K562 (cell line): ENCODE measurements around the gene CPN2. TPM values are rescaled to one million over a fixed set of nuclear protein-coding genes. Genes with fewer than 3 reads are reported as not detected.

Experiments
- ATAC-seq: fragments of 200-7000 bp; cut with Tn5 transposase; 3 replicates; pipeline ENCODE4 v1.9.1; 2020; ENCODE audit warnings: moderate library complexity
- BruUV-seq: library from RNA; stranded (reverse); fragments of 400-500 nt; replicated peaks from 2 replicates; lab custom pipeline; 2021; lab: Mats Ljungman, UMichigan
- CTCF ChIA-PET: fragments of 300-600 bp; formaldehyde crosslinking; extraction: SDS; loops from one replicate; lab custom pipeline; 2021; ENCODE audit warnings: low intra/inter-chr PET ratio; lab: Yijun Ruan, JAX
- POLR2A ChIA-PET: fragments of 300-600, 350-650 bp; sonication (Branson Sonifier 250); formaldehyde crosslinking; extraction: SDS; loops from one replicate; lab custom pipeline; 2021; ENCODE audit warnings: antibody characterized with exemption, inconsistent platforms; lab: Yijun Ruan, JAX
- DNase-seq, 4 experiments: peaks; one replicate each; pipeline versions ENCODE4 v3.0.0 to v3.0.0-alpha.2; 2011 to 2018; ENCODE audit warnings: low spot score in 3 of 4, mixed read lengths in 3 of 4; ENCODE audit errors: extremely low read depth in 1 of 4
- FAIRE-seq: peaks from 2 replicates; lab custom pipeline; 2011; peaks lifted over from hg19 to GRCh38; lab: Jason Lieb, UNC
- H2AFZ ChIP-seq: 2 replicates; pipeline ENCODE4 v1.6.0; 2011; ENCODE audit warnings: low read depth, low read length, control low read depth, inconsistent platforms
- H3K27ac ChIP-seq: fragments of 200-600 bp; 3 replicates; pipeline ENCODE4 v1.8.0; 2011; ENCODE audit warnings: low read depth, mild to moderate bottlenecking, control low read depth, inconsistent platforms, low read length, moderate library complexity, mixed read lengths; ENCODE audit errors: extremely low read depth
- H3K27me3 ChIP-seq, 2 experiments: fragments of 300-600 bp in 1 of 2; 2 replicates in 1 of 2; 3 replicates in 1 of 2; pipeline versions ENCODE4 v1.6.0 to v1.8.0; 2011; ENCODE audit warnings: inconsistent platforms in 2 of 2, low read length in 2 of 2, mild to moderate bottlenecking in 1 of 2, mixed read lengths in 1 of 2, moderate library complexity in 1 of 2; ENCODE audit not compliant: control insufficient read depth in 2 of 2, insufficient read depth in 2 of 2
- H3K36me3 ChIP-seq: fragments of 300-600 bp; 3 replicates; pipeline ENCODE4 v1.8.0; 2011; ENCODE audit warnings: mild to moderate bottlenecking, low read length, inconsistent platforms; ENCODE audit not compliant: control insufficient read depth, insufficient read depth
- H3K4me1 ChIP-seq, 2 experiments: fragments of 200-600 bp in 1 of 2; replicated peaks in 1 of 2; 2 replicates in 1 of 2; 3 replicates in 1 of 2; pipeline versions ENCODE4 v1.5.1 to v1.8.0; 2011; ENCODE audit warnings: inconsistent platforms in 2 of 2, low read length in 2 of 2, mild to moderate bottlenecking in 1 of 2, mixed read lengths in 1 of 2, moderate library complexity in 1 of 2; ENCODE audit not compliant: control insufficient read depth in 2 of 2, insufficient read depth in 2 of 2
- H3K4me2 ChIP-seq: 2 replicates; pipeline ENCODE4 v1.6.1; 2011; ENCODE audit warnings: low read length, control low read depth, inconsistent platforms, mixed read lengths; ENCODE audit not compliant: insufficient read depth
- H3K4me3 ChIP-seq: fragments of 200-600 bp; sonication (generic), shearing (Covaris generic); 2 replicates; pipeline ENCODE4 v1.5.1; 2016; ENCODE audit warnings: control low read depth, inconsistent platforms
- H3K79me2 ChIP-seq: fragments of 200-600 bp; 3 replicates; pipeline ENCODE4 v1.8.0; 2011; ENCODE audit warnings: low read length, inconsistent platforms; ENCODE audit not compliant: control insufficient read depth, insufficient read depth
- H3K9ac ChIP-seq, 2 experiments: 2 replicates each; pipeline versions ENCODE4 v1.6.0 to v1.6.1; 2011; ENCODE audit warnings: low read depth in 2 of 2, low read length in 2 of 2, control low read depth in 1 of 2, inconsistent platforms in 1 of 2, mild to moderate bottlenecking in 1 of 2, mixed read lengths in 1 of 2; ENCODE audit not compliant: insufficient read depth in 1 of 2
- H3K9me1 ChIP-seq: one replicate; pipeline ENCODE4 v1.6.0; 2011; ENCODE audit warnings: inconsistent platforms, mild to moderate bottlenecking, low read length, moderate library complexity; ENCODE audit not compliant: control insufficient read depth, insufficient read depth
- H3K9me3 ChIP-seq: replicated peaks from 2 replicates; pipeline ENCODE4 v1.5.1; 2011; ENCODE audit warnings: low read depth, low read length, inconsistent platforms; ENCODE audit not compliant: control insufficient read depth, insufficient read depth
- H4K20me1 ChIP-seq: replicated peaks from 2 replicates; pipeline ENCODE4 v1.6.1; 2011; ENCODE audit warnings: low read length, inconsistent platforms, mixed read lengths; ENCODE audit not compliant: control insufficient read depth, insufficient read depth
- CBX2 ChIP-seq: fragments of 200-600 bp; sonication (generic); IDR thresholded peaks from one replicate; pipeline ENCODE4 v1.6.1; 2012; ENCODE audit warnings: mild to moderate bottlenecking, low read length, inconsistent platforms; ENCODE audit not compliant: insufficient read depth, poor library complexity, severe bottlenecking
- MAFG ChIP-seq: fragments of 450-650 bp; conservative IDR thresholded peaks from 2 replicates; pipeline ENCODE4 v1.6.1; 2016; ENCODE audit warnings: missing genetic modification characterization, missing compliant biosample characterization
- NCOA4 ChIP-seq: fragments of 450-650 bp; IDR thresholded peaks from 2 replicates; pipeline ENCODE4 v1.6.1; 2018; ENCODE audit warnings: mild to moderate bottlenecking; ENCODE audit not compliant: partially characterized antibody
- PYGO2 ChIP-seq: fragments of 450-650 bp; IDR thresholded peaks from 2 replicates; pipeline ENCODE4 v1.6.1; 2016; ENCODE audit warnings: mild to moderate bottlenecking, missing genetic modification characterization, moderate library complexity, missing compliant biosample characterization
- RBM14 ChIP-seq: fragments of 200-400 bp; formaldehyde crosslinking; IDR thresholded peaks from 2 replicates; pipeline ENCODE4 v1.6.1; 2018; ENCODE audit warnings: low read depth, mild to moderate bottlenecking, low read length, moderate library complexity, borderline replicate concordance; ENCODE audit not compliant: insufficient read depth
- ZKSCAN3 ChIP-seq: fragments of 250-450 bp; sonication (Bioruptor Pico); IDR thresholded peaks from 2 replicates; pipeline ENCODE4 v1.4.0; 2020
- WGBS: fragments of 100-300 bp; shearing (Covaris generic); methylation state at CpG from one replicate; pipeline ENCODE4 v1.1.6; 2016; ENCODE audit warnings: low coverage, mixed read lengths; ENCODE audit not compliant: insufficient coverage; ENCODE audit errors: missing lambda C conversion rate; 5-methylcytosine and 5-hydroxymethylcytosine counted together
- in situ Hi-C: fragments of 300-500 bp; cut with MboI; formaldehyde crosslinking; loops from 4 replicates; pipeline ENCODE4 v1.15.0; 2018; ENCODE audit warnings: inconsistent platforms, mixed read lengths
- intact Hi-C: fragments of 100-400 bp; cut with micrococcal nuclease; formaldehyde crosslinking; loops from 2 replicates; pipeline ENCODE4 v1.14.2; 2022
- polyA plus RNA-seq, 8 experiments: library from polyadenylated mRNA; depleted of rRNA in 4 of 8; stranded (reverse) in 5 of 8; unstranded in 3 of 8; fragments of >200 nt; fragmentation: Nextera tagmentation in 2 of 8; fragmentation: Illumina TruSeq in 1 of 8; extraction: Ambion mirVana in 2 of 8; extraction: Trizol in 1 of 8; gene quantifications; 2 replicates each; pipeline versions ENCODE4 v1.2.1 to v1.2.3, GENCODE V29; 2011 to 2014; ENCODE audit warnings: inconsistent platforms in 1 of 8, missing spikeins in 1 of 8
- total RNA-seq, 7 experiments: library from RNA; depleted of rRNA in 6 of 7; stranded (reverse); fragments of >200 nt in 6 of 7; fragmentation: Illumina TruSeq in 2 of 7; extraction: Trizol in 2 of 7; gene quantifications; 2 replicates each; pipeline versions ENCODE4 v1.2.1 to v1.2.3, GENCODE V29; 2011 to 2021; ENCODE audit warnings: low replicate concordance in 1 of 7
- TF ChIP-seq, protein P1 (sequence below), 2 experiments: fragments of 450-650 bp; IDR thresholded peaks; 2 replicates each; pipeline ENCODE4 v1.6.1; 2016; ENCODE audit warnings: mild to moderate bottlenecking in 2 of 2, borderline replicate concordance in 1 of 2, low read depth in 1 of 2, moderate library complexity in 1 of 2
- TF ChIP-seq, protein P2 (sequence below): IDR thresholded peaks from 3 replicates; pipeline ENCODE4 v1.6.1; 2011; ENCODE audit warnings: borderline replicate concordance, mild to moderate bottlenecking, moderate library complexity; ENCODE audit not compliant: insufficient read length; ENCODE audit errors: extremely low read depth
- TF ChIP-seq, protein P3 (sequence below): fragments of 450-650 bp; IDR thresholded peaks from 2 replicates; pipeline ENCODE4 v1.6.1; 2016; ENCODE audit warnings: low read depth, mild to moderate bottlenecking, moderate library complexity

The CPN2 gene
- total and polyA plus RNA-seq, 9 of the 15 experiments (the other 6 are each of a cell fraction or from before 2014, with no cell fraction given) = not detected

DNA sequence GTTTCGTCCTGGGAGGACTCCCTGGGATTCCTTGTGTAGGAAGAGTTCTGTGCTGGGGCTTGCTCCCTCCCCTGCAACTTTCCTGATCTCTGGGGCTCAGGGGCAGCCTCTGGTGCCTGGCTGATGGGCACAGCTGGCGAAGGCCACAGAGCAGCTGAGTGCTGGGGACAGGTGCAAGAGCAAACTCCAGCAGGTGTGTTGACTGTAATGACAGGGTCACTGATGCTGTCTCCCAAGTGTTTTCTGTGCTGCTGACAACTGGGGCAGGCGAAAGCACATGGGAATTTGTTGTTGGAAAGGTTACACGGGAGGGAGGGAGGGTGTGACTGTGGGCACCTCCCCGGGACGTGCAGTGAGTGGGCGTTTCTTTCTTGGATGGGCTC is 21.6 kb downstream of the CPN2 start:
- in situ Hi-C loops (loop anchor here (10.0 to 25.0 kb wide), 2 partner anchors 675 to 1867 kb away; no protein-coding TSS in a partner anchor), intact Hi-C loops (loop anchor here (10.0 kb wide), 1 partner anchor 735 kb away; the partner anchor contains the start of gene OPA1)
- Histone ChIP-seq H3K79me2 (no peaks in the 10 kb centered on the region), H4K20me1 (no peaks in the 10 kb centered on the region), H2AFZ (no peak overlapping the region), H3K4me1 (peaks cover 4 to 42% of the 10 kb centered on the region in 2 experiments; a peak in 4 of 5 replicates), H3K27ac (no peak overlapping the region), H3K9me1 (no peaks in the 10 kb centered on the region), H3K9me3 (no peaks in the 10 kb centered on the region; the same call in 1 of the 2 replicates), H3K4me3 (no peak overlapping the region), H3K4me2 (no peak overlapping the region), H3K36me3 (no peaks in the 10 kb centered on the region), H3K27me3 (peaks cover 0 to 55% of the 10 kb centered on the region in 2 experiments; a peak in 3 of 5 replicates), H3K9ac (no peak overlapping the region)
- no peak for ATAC-seq
- FAIRE-seq = no peak
- 34% methylated on average over 7 of the region's 7 CpGs for WGBS
- CTCF ChIA-PET = no interaction called here
- DNase-seq = no peak
- POLR2A ChIA-PET = interaction anchor here (0.7 to 1.3 kb wide), 4 partner anchors 12 to 357 kb away, joined by 3 to 4 read pairs (median 4); no protein-coding TSS in a partner anchor
- BruUV-seq = no TSS peak
- no peak for TF ChIP-seq CBX2
- TF ChIP-seq MAFG (tag) = no peak
- no peak for TF ChIP-seq RBM14
- TF ChIP-seq PYGO2 (tag) = no peak
- TF ChIP-seq, protein P1, sequence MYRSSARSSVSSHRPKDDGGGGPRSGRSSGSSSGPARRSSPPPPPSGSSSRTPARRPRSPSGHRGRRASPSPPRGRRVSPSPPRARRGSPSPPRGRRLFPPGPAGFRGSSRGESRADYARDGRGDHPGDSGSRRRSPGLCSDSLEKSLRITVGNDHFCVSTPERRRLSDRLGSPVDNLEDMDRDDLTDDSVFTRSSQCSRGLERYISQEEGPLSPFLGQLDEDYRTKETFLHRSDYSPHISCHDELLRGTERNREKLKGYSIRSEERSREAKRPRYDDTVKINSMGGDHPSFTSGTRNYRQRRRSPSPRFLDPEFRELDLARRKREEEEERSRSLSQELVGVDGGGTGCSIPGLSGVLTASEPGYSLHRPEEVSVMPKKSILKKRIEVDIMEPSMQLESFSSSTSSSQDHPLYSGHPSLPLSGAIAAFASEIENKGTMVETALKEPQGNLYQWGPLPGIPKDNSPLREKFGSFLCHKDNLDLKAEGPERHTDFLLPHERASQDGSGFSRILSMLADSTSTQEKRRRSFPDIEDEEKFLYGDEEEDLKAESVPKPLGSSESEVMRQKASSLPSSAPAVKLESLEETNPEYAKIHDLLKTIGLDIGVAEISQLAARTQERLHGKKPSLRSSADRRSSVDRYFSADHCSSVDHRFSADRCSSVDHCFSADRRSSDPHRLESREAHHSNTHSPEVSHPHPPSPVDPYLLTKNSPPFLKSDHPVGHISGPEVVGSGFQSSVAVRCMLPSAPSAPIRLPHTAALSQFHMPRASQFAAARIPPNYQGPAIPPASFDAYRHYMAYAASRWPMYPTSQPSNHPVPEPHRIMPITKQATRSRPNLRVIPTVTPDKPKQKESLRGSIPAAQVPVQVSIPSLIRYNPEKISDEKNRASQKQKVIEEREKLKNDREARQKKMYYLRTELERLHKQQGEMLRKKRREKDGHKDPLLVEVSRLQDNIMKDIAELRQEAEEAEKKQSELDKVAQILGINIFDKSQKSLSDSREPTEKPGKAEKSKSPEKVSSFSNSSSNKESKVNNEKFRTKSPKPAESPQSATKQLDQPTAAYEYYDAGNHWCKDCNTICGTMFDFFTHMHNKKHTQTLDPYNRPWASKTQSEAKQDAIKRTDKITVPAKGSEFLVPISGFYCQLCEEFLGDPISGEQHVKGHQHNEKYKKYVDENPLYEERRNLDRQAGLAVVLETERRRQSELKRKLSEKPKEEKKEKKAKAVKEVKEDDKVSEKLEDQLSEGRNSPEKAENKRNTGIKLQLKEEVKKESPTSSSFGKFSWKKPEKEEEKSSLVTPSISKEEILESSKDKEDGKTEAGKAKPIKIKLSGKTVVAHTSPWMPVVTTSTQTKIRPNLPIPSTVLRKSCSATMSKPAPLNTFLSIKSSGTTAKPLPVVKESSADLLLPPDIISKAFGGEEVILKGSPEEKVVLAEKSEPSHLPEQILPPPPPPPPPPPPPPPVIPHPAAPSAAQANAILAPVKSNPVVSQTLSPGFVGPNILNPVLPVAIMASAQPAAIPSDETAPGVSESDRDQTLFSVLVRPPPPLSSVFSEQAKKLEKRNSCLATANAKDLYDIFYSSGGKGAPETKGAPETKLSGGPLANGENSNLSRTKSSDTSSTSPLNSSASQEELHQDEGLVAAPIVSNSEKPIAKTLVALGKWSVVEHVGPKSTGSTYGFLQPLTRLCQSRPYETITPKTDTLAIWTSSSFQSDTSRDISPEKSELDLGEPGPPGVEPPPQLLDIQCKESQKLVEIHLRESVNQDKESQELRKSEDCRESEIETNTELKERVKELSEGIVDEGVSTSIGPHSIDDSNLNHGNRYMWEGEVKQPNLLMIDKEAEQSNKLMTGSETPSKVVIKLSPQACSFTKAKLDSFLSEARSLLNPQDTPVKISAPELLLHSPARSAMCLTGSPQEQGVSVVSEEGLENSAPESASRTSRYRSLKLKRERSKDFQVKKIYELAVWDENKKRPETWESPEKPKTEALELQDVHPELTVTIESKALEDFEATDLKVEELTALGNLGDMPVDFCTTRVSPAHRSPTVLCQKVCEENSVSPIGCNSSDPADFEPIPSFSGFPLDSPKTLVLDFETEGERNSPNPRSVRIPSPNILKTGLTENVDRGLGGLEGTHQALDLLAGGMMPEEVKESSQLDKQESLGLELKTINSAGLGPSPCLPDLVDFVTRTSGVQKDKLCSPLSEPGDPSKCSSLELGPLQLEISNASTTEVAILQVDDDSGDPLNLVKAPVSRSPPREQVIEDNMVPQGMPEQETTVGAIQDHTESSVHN (IDR thresholded peaks at IDR 0.05; ENCODE audit: borderline replicate concordance in 1 of 2, low read depth in 1 of 2) = no peak
- TF ChIP-seq NCOA4 = no peak
- TF ChIP-seq, protein P2, sequence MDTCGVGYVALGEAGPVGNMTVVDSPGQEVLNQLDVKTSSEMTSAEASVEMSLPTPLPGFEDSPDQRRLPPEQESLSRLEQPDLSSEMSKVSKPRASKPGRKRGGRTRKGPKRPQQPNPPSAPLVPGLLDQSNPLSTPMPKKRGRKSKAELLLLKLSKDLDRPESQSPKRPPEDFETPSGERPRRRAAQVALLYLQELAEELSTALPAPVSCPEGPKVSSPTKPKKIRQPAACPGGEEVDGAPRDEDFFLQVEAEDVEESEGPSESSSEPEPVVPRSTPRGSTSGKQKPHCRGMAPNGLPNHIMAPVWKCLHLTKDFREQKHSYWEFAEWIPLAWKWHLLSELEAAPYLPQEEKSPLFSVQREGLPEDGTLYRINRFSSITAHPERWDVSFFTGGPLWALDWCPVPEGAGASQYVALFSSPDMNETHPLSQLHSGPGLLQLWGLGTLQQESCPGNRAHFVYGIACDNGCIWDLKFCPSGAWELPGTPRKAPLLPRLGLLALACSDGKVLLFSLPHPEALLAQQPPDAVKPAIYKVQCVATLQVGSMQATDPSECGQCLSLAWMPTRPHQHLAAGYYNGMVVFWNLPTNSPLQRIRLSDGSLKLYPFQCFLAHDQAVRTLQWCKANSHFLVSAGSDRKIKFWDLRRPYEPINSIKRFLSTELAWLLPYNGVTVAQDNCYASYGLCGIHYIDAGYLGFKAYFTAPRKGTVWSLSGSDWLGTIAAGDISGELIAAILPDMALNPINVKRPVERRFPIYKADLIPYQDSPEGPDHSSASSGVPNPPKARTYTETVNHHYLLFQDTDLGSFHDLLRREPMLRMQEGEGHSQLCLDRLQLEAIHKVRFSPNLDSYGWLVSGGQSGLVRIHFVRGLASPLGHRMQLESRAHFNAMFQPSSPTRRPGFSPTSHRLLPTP = no peak
- no peak for TF ChIP-seq ZKSCAN3 (CRISPR knock-in tag)
- TF ChIP-seq, protein P3, sequence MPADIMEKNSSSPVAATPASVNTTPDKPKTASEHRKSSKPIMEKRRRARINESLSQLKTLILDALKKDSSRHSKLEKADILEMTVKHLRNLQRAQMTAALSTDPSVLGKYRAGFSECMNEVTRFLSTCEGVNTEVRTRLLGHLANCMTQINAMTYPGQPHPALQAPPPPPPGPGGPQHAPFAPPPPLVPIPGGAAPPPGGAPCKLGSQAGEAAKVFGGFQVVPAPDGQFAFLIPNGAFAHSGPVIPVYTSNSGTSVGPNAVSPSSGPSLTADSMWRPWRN = no peak
